BLaER1 (cell line): Measurements from ENCODE around the gene BMPR1B.

ENCODE experiments used
- H3K27ac ChIP-seq: shearing (Covaris generic); formaldehyde crosslinking; 2 replicates; pipeline ENCODE4 v1.8.1; 2022
- H3K27me3 ChIP-seq: shearing (Covaris generic); formaldehyde crosslinking; 2 replicates; pipeline ENCODE4 v1.8.1; 2022
- H3K36me3 ChIP-seq: shearing (Covaris generic); formaldehyde crosslinking; 2 replicates; pipeline ENCODE4 v1.8.1; 2022
- H3K4me1 ChIP-seq: shearing (Covaris generic); formaldehyde crosslinking; 2 replicates; pipeline ENCODE4 v1.8.1; 2022
- H3K4me2 ChIP-seq: shearing (Covaris generic); formaldehyde crosslinking; 2 replicates; pipeline ENCODE4 v1.8.1; 2022
- H3K4me3 ChIP-seq: shearing (Covaris generic); formaldehyde crosslinking; 2 replicates; pipeline ENCODE4 v1.8.1; 2022
- H3K9ac ChIP-seq: shearing (Covaris generic); formaldehyde crosslinking; 2 replicates; pipeline ENCODE4 v1.8.1; 2022
- H3K9me3 ChIP-seq: shearing (Covaris generic); formaldehyde crosslinking; 2 replicates; pipeline ENCODE4 v1.8.1; 2022
- H4K20me1 ChIP-seq: shearing (Covaris generic); formaldehyde crosslinking; 2 replicates; pipeline ENCODE4 v1.8.1; 2022
- Cebpa-rat ChIP-seq: shearing (Covaris generic); IDR thresholded peaks from 2 replicates; pipeline ENCODE4 v1.8.1; 2022

BMPR1B gene

DNA sequence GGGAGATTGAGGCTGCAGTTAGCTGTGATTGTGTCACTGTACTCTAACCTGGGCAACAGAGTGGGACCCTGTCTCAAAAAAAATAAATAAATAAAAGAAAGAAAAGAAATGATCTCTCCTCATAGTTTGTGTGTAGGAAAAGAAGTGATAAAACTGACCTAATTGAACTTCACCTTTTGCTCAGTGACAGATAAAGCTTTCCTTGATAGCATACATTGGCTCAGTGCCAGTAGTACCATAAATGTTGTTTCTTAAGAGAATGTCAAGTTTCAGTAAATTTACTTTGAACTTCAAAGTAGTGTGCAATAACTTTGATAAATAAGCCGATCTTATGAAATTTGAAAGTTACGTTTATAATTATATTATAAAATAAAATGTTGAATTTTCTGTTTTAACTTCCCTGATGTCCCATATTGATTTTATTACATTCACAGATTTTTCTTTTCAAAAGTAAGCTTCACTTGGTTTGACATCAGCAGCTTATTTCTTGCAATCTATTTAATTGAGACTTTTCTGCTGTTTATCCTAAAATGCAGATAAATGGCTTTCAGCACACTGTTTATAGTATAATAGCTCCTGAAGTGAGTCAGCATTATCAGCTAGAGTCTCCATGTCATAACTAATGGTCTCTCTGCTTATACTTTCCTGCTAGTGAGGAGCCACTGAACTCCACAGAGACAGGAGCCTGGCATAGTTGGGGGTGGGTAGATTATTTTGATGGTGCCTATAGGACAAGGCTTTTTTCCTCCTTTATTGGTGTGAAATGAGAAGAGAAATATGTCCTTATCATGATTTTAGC lies 330.1 kb downstream of the BMPR1B start:
- H3K4me2 ChIP-seq, result no peak overlapping the region
- H3K27me3 ChIP-seq, result no peaks in the 10 kb centered on the region
- no peaks in the 10 kb centered on the region for H4K20me1 ChIP-seq
- no peaks in the 10 kb centered on the region for H3K9me3 ChIP-seq
- no peak overlapping the region for H3K27ac ChIP-seq
- peaks cover 13% of the 10 kb centered on the region for H3K4me1 ChIP-seq
- H3K4me3 ChIP-seq, result no peak overlapping the region
- no peaks in the 10 kb centered on the region for H3K36me3 ChIP-seq
- TF ChIP-seq Cebpa-rat, result no peak
- H3K9ac ChIP-seq, result no peak overlapping the region

- H3K9ac ChIP-seq, result no peak overlapping the region
- no peaks in the 10 kb centered on the region for H3K9me3 ChIP-seq
- no peaks in the 10 kb centered on the region for H3K4me1 ChIP-seq
- H3K27ac ChIP-seq, result no peak overlapping the region
- TF ChIP-seq Cebpa-rat, result no peak
- H3K4me3 ChIP-seq, result no peak overlapping the region
- no peak overlapping the region for H3K4me2 ChIP-seq
- no peaks in the 10 kb centered on the region for H3K27me3 ChIP-seq
- no peaks in the 10 kb centered on the region for H4K20me1 ChIP-seq
- no peaks in the 10 kb centered on the region for H3K36me3 ChIP-seq
Measured at GRCh38 chr4:95091272-95091671, 333.5 kb downstream of the BMPR1B start.

- Histone ChIP-seq H3K4me2 (no peak overlapping the region), H3K36me3 (no peaks in the 10 kb centered on the region), H3K9me3 (no peaks in the 10 kb centered on the region), H3K4me1 (no peaks in the 10 kb centered on the region), H3K27ac (no peak overlapping the region), H3K4me3 (no peak overlapping the region), H3K9ac (no peak overlapping the region), H4K20me1 (no peaks in the 10 kb centered on the region), H3K27me3 (no peaks in the 10 kb centered on the region)
- no peak for TF ChIP-seq Cebpa-rat
Measured at GRCh38 chr4:95092766-95093165, 335.0 kb downstream of the BMPR1B start.

- no peaks in the 10 kb centered on the region for H3K36me3 ChIP-seq
- no peaks in the 10 kb centered on the region for H3K4me1 ChIP-seq
- no peaks in the 10 kb centered on the region for H4K20me1 ChIP-seq
- H3K9me3 ChIP-seq, result no peaks in the 10 kb centered on the region
- H3K27me3 ChIP-seq, result no peaks in the 10 kb centered on the region
- no peak overlapping the region for H3K27ac ChIP-seq
- TF ChIP-seq Cebpa-rat, result no peak
- H3K4me2 ChIP-seq, result no peak overlapping the region
- no peak overlapping the region for H3K4me3 ChIP-seq
- H3K9ac ChIP-seq, result no peak overlapping the region
Measured at GRCh38 chr4:95093460-95093859, 335.7 kb downstream of the BMPR1B start.

- H4K20me1 ChIP-seq, result no peaks in the 10 kb centered on the region
- no peak overlapping the region for H3K9ac ChIP-seq
- H3K9me3 ChIP-seq, result no peaks in the 10 kb centered on the region
- H3K36me3 ChIP-seq, result no peaks in the 10 kb centered on the region
- H3K4me2 ChIP-seq, result no peak overlapping the region
- H3K4me1 ChIP-seq, result no peaks in the 10 kb centered on the region
- no peak for TF ChIP-seq Cebpa-rat
- no peak overlapping the region for H3K4me3 ChIP-seq
- no peaks in the 10 kb centered on the region for H3K27me3 ChIP-seq
- no peak overlapping the region for H3K27ac ChIP-seq
Measured at GRCh38 chr4:95093936-95094929, 336.5 kb downstream of the BMPR1B start.

- Histone ChIP-seq H3K4me3 (no peak overlapping the region), H4K20me1 (no peaks in the 10 kb centered on the region), H3K4me1 (no peaks in the 10 kb centered on the region), H3K36me3 (no peaks in the 10 kb centered on the region), H3K9ac (no peak overlapping the region), H3K4me2 (no peak overlapping the region), H3K27me3 (no peaks in the 10 kb centered on the region), H3K9me3 (no peaks in the 10 kb centered on the region), H3K27ac (no peak overlapping the region)
- no peak for TF ChIP-seq Cebpa-rat
Measured at GRCh38 chr4:95095348-95095974, 337.7 kb downstream of the BMPR1B start.

DNA sequence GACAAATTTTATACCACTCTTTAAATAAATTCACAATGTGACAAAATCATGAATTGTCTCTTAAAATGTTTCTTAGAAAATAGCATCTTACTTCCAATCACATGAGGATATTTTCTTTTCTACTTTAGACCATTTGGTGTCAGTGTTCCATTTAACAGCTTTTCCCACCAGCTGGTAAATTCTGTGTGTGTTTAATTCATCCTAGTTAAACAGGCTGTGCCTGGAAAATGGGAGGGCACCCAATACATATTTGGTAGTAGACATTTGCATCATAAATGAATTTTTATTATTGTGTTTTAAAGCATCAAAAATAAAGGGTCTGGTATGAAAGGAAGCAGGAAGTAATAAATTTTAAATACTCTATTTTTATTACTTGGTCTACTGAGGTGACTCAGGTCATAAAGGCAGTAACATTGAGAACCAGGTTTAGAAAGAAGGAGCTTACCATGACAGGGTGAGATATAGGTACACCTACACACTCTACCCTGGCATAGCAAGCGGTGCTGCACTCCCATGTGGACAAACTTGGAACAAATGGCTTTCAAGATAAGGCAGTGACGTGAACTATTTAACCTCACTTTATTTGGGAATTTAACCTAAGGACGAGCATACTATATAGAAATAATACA lies 344.5 kb downstream of the BMPR1B start:
- H3K9me3 ChIP-seq, result no peaks in the 10 kb centered on the region
- H3K27ac ChIP-seq, result no peak overlapping the region
- no peaks in the 10 kb centered on the region for H3K27me3 ChIP-seq
- H4K20me1 ChIP-seq, result no peaks in the 10 kb centered on the region
- no peak overlapping the region for H3K9ac ChIP-seq
- no peak for TF ChIP-seq Cebpa-rat
- no peaks in the 10 kb centered on the region for H3K4me1 ChIP-seq
- H3K4me2 ChIP-seq, result no peak overlapping the region
- H3K4me3 ChIP-seq, result no peak overlapping the region
- no peaks in the 10 kb centered on the region for H3K36me3 ChIP-seq

DNA sequence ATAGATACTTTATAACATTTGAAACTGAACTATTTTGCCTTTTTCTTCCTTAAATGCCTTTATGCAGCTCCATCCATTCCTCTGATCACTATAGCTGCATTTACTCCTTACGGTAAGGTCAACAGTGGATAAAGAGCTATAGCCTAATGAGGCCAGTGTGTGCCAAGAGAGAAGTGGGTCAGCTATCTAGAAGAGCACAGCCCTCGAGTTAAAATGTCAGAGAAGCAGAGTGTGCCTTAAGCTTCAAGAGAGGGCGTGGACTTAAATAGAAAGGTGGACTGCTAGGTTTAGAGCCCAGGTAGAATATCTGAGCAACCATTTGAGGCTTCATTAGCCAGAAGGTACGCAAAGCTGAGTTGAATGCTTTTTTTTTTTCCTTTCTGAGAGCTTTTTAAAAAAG lies 347.4 kb downstream of the BMPR1B start:
- H3K4me2 ChIP-seq, result no peak overlapping the region
- no peak overlapping the region for H3K27ac ChIP-seq
- no peaks in the 10 kb centered on the region for H4K20me1 ChIP-seq
- H3K9ac ChIP-seq, result no peak overlapping the region
- H3K4me1 ChIP-seq, result no peaks in the 10 kb centered on the region
- H3K9me3 ChIP-seq, result no peaks in the 10 kb centered on the region
- H3K4me3 ChIP-seq, result no peak overlapping the region
- no peak for TF ChIP-seq Cebpa-rat
- H3K27me3 ChIP-seq, result no peaks in the 10 kb centered on the region
- H3K36me3 ChIP-seq, result no peaks in the 10 kb centered on the region

GRCh38 chr4:95105983-95106382 lies 348.2 kb downstream of the BMPR1B start:
- no peaks in the 10 kb centered on the region for H3K9me3 ChIP-seq
- TF ChIP-seq Cebpa-rat, result no peak
- H3K9ac ChIP-seq, result no peak overlapping the region
- H3K27ac ChIP-seq, result no peak overlapping the region
- H3K27me3 ChIP-seq, result no peaks in the 10 kb centered on the region
- H3K4me2 ChIP-seq, result no peak overlapping the region
- no peaks in the 10 kb centered on the region for H4K20me1 ChIP-seq
- no peak overlapping the region for H3K4me3 ChIP-seq
- H3K4me1 ChIP-seq, result no peaks in the 10 kb centered on the region
- no peaks in the 10 kb centered on the region for H3K36me3 ChIP-seq
